ENCODE measurements around the gene REEP1. TPM values are rescaled to one million over a fixed set of nuclear protein-coding genes. Genes with fewer than 3 reads are reported as not detected.
"Not testable (repeated sequence)": the region's sequence is repeated elsewhere in the genome, so short reads cannot be mapped to it uniquely, and the experiment has no call there.

The REEP1 gene
- total and polyA plus RNA-seq, 9 of the 15 experiments (the other 6 are each of a cell fraction or from before 2014, with no cell fraction given), result 0.11 to 0.67 (median 0.13) TPM

- TF ChIP-seq ATF1 (CRISPR knock-in tag; IDR thresholded peaks at IDR 0.05), result no peak
- TF ChIP-seq ATF1 (tag; IDR thresholded peaks at IDR 0.05), result no peak
- TF ChIP-seq SMAD4 (CRISPR knock-in tag; conservative IDR thresholded peaks at IDR 0.05), result no peak
- TF ChIP-seq SUPT5H (IDR thresholded peaks at IDR 0.05), result 0 out of 2 replicates have a peak, but pooled peaks have one; percentile 19
- TF ChIP-seq SPI1 (IDR thresholded peaks at IDR 0.05; ENCODE audit: borderline replicate concordance, low read depth, low read length), result peak; percentile 60; the same call in 1 of the 2 replicates
Measured at GRCh38 chr2:86201671-86202335, 135.6 kb downstream of the REEP1 start (continued).

- H3K27me3 ChIP-seq (ENCODE audit: control insufficient read depth in 2 of 2, insufficient read depth in 2 of 2, low read length in 2 of 2); FAIRE-seq; intact Hi-C loops (cut with micrococcal nuclease); H2AFZ ChIP-seq (ENCODE audit: low read depth, low read length); DNase-seq (ENCODE audit: extremely low read depth in 1 of 4, low spot score in 3 of 4); H3K9me1 ChIP-seq (ENCODE audit: control insufficient read depth, insufficient read depth, low read length); in situ Hi-C loops (cut with MboI); H3K9me3 ChIP-seq (replicated peaks; ENCODE audit: control insufficient read depth, insufficient read depth, low read depth, low read length); BruUV-seq (replicated peaks); CTCF ChIA-PET (ENCODE audit: low intra/inter-chr PET ratio); H4K20me1 ChIP-seq (replicated peaks; ENCODE audit: control insufficient read depth, insufficient read depth, low read length): not testable (repeated sequence)
- POLR2A ChIA-PET, result interaction anchor here (1.0 to 13.6 kb wide), 2 partner anchors 11 to 14 kb away, joined by 4 to 134 read pairs; no protein-coding TSS in a partner anchor
- H3K79me2 ChIP-seq (ENCODE audit: control insufficient read depth, insufficient read depth, low read length), result peaks cover 88% of the 10 kb centered on the region
- peak overlapping the region; percentile 65 for H3K4me3 ChIP-seq
- ATAC-seq, result peak; percentile 11
- peak overlapping the region; percentile 78 for H3K4me2 ChIP-seq (ENCODE audit: insufficient read depth, low read length)
- WGBS (ENCODE audit: insufficient coverage, low coverage, missing lambda C conversion rate), result under 1% methylated on average over 10 of the region's 11 CpGs
- peak; percentile 50; the same call in 1 of the 2 replicates for TF ChIP-seq NKRF (IDR thresholded peaks at IDR 0.05; ENCODE audit: borderline replicate concordance)
- TF ChIP-seq CXXC5 (CRISPR knock-in tag; IDR thresholded peaks at IDR 0.05), result 0 out of 2 replicates have a peak, but pooled peaks have one; percentile 16
- TF ChIP-seq FOXK2 (conservative IDR thresholded peaks at IDR 0.05 in 1 of 2, IDR thresholded peaks at IDR 0.05 in 1 of 2; ENCODE audit: low read depth in 2 of 2), result 0 out of 4 replicates have a peak, but pooled peaks of 1 of the 2 experiments have one; percentile 15
- peak; percentile 35 to 36; a peak in 3 of 4 replicates for TF ChIP-seq NRF1 (conservative IDR thresholded peaks at IDR 0.05 in 1 of 2, IDR thresholded peaks at IDR 0.05 in 1 of 2)
- TF ChIP-seq MLLT1 (IDR thresholded peaks at IDR 0.05), result peak; percentile 24 to 64; a peak in 1 of 4 replicates
- TF ChIP-seq SMARCE1 (IDR thresholded peaks at IDR 0.05), result 0 out of 2 replicates have a peak, but pooled peaks have one; percentile 19
- 0 out of 4 replicates have a peak, but pooled peaks of 1 of the 2 experiments have one; percentile 24 for TF ChIP-seq HDAC1 (IDR thresholded peaks at IDR 0.05)
- TF ChIP-seq ZNF24 (IDR thresholded peaks at IDR 0.05), result 0 out of 2 replicates have a peak, but pooled peaks have one; percentile 20
- peak overlapping the region; percentile 83 for H3K27ac ChIP-seq (ENCODE audit: extremely low read depth, low read depth, low read length)
- H3K9ac ChIP-seq (ENCODE audit: insufficient read depth in 1 of 2, low read depth in 2 of 2, low read length in 2 of 2), result peak overlapping the region; percentile 82 to 93
- H3K36me3 ChIP-seq (ENCODE audit: control insufficient read depth, insufficient read depth, low read length), result peaks cover 17% of the 10 kb centered on the region
- peaks cover 11 to 28% of the 10 kb centered on the region in 2 experiments for H3K4me1 ChIP-seq (replicated peaks in 1 of 2; ENCODE audit: control insufficient read depth in 2 of 2, insufficient read depth in 2 of 2, low read length in 2 of 2)
Measured at GRCh38 chr2:86200564-86200963, 136.9 kb downstream of the REEP1 start.
